Mucosa of gallbladder (tissue), 1 donor: ENCODE results near the gene SYCN. TPM values are rescaled to one million over a fixed set of nuclear protein-coding genes. Genes with fewer than 3 reads are reported as not detected.
A peak's percentile ranks its signal among the peaks of the same experiment; 100 is the strongest.

Source experiments
- DNase-seq: peaks from one replicate; pipeline ENCODE4 v3.0.0-alpha.2; 2020; ENCODE audit warnings: low spot score
- total RNA-seq: library from RNA; stranded (reverse); gene quantifications from one replicate; pipeline ENCODE4 v1.2.1, GENCODE V29; 2021
- donor health status: DM: no; HTN: no; CAD: no.

The SYCN gene
- total RNA-seq, 1 donor from 2014 or later = 1.1 TPM

- DNase-seq = no peak
These were observed 32.3 kb downstream of the SYCN start for GRCh38 chr19:39171479-39172465.

GRCh38 chr19:39170386-39171231 lies 33.5 kb downstream of the SYCN start:
- no peak for DNase-seq

GRCh38 chr19:39169143-39169810 lies 34.8 kb downstream of the SYCN start:
- DNase-seq = no peak

GRCh38 chr19:39168258-39169142 lies 35.6 kb downstream of the SYCN start:
- DNase-seq = no peak

- DNase-seq = peak; percentile 52
These were observed 36.4 kb downstream of the SYCN start for GRCh38 chr19:39167461-39168257.

- peak; percentile 75 for DNase-seq
These were observed 37.3 kb downstream of the SYCN start for GRCh38 chr19:39166571-39167391.

- DNase-seq = no peak
These were observed 38.2 kb downstream of the SYCN start for GRCh38 chr19:39165857-39166256.

- DNase-seq = no peak
These were observed 39.8 kb downstream of the SYCN start for GRCh38 chr19:39164289-39164688.

DNA sequence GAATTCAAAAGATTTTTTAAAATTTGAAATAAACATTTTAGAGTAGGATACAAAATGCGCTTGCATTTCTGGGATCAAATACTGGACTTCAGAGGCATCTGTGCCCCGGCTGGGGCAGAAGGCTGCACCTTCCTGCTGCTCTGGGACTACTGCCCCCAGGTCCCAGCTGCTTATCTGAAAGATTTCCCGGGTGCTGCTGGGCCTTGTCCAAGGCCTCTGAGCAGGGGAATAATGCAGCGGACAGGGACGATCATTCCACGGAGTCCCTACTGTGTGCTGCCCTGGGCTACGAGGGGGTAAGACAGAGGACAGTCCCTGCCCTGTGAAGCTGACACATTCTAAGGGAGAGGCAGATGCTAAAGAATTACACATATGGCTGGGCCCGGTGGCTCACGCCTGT lies 40.4 kb downstream of the SYCN start:
- DNase-seq = no peak

GRCh38 chr19:39162441-39163043 lies 41.5 kb downstream of the SYCN start:
- DNase-seq = no peak

- DNase-seq = no peak
These were observed 43.0 kb downstream of the SYCN start for GRCh38 chr19:39160889-39161672.

DNA sequence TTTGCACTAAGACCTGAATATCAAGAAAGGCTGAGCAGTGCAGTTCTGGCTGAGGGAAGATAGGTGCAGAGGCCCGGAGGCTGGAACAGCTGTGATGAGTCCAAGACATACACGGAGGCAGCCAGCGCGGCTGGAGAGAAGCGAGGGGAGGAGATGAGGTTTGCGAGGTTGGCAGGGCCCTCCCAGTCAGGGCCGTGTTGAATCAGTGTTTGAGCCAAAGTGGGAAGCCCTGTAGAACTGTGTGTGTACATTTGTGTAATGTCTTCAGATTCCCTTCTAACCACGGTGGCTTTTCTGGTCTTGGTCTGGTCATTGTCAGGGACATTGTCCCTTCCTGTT lies 43.6 kb downstream of the SYCN start:
- peak; percentile 60 for DNase-seq

- no peak for DNase-seq
These were observed 45.3 kb downstream of the SYCN start for GRCh38 chr19:39158646-39159260.

GRCh38 chr19:39157997-39158389 lies 46.1 kb downstream of the SYCN start:
- no peak for DNase-seq

GRCh38 chr19:39157275-39157996 lies 46.6 kb downstream of the SYCN start:
- no peak for DNase-seq

GRCh38 chr19:39156326-39157230 lies 47.5 kb downstream of the SYCN start:
- DNase-seq = peak; percentile 26
